Measurements from ENCODE around the gene OR4X2.

- no peak for TF ChIP-seq EZH2phosphoT487 (IDR thresholded peaks at IDR 0.05; ENCODE audit: borderline replicate concordance, low read length)
- TF ChIP-seq CTCF (IDR thresholded peaks at IDR 0.05; ENCODE audit: low read depth, low read length, poor library complexity, severe bottlenecking) = no peak
Observed at GRCh38 chr11:48242501-48242900, 2.4 kb upstream of the OR4X2 start.
